Upper lobe of right lung (tissue), 1 donor: ENCODE results near the gene KANSL1. TPM values are rescaled to one million over a fixed set of nuclear protein-coding genes. Genes with fewer than 3 reads are reported as not detected.

Source experiments
- ATAC-seq: fragments of 200-7000 bp; cut with Tn5 transposase; one replicate; pipeline ENCODE4 v1.9.1; 2020; ENCODE audit warnings: mild to moderate bottlenecking, moderate library complexity
- DNase-seq: peaks from one replicate; pipeline ENCODE4 v3.0.0-alpha.2; 2020
- H3K27ac ChIP-seq: fragments of 200-600 bp; one replicate; pipeline ENCODE4 v1.8.0; 2022
- H3K27me3 ChIP-seq: fragments of 200-600 bp; one replicate; pipeline ENCODE4 v1.8.0; 2022; ENCODE audit warnings: mild to moderate bottlenecking
- H3K36me3 ChIP-seq: fragments of 200-600 bp; one replicate; pipeline ENCODE4 v1.8.0; 2022
- H3K4me1 ChIP-seq: fragments of 200-600 bp; one replicate; pipeline ENCODE4 v1.8.0; 2022
- H3K4me3 ChIP-seq: fragments of 200-600 bp; one replicate; pipeline ENCODE4 v1.8.0; 2022; ENCODE audit warnings: mild to moderate bottlenecking
- H3K9me3 ChIP-seq: fragments of 200-600 bp; one replicate; pipeline ENCODE4 v1.8.0; 2022
- CTCF ChIP-seq: fragments of 200-600 bp; IDR thresholded peaks from one replicate; pipeline ENCODE4 v1.8.0; 2022; ENCODE audit warnings: antibody characterized with exemption
- intact Hi-C: fragments of 100-400 bp; cut with DNase I; formaldehyde crosslinking; loops from one replicate; pipeline ENCODE4 v1.11.0; 2022
- total RNA-seq: library from RNA; stranded (reverse); fragmentation: NEBNext Ultra II Directional; extraction: Animal tissue kit (Norgen Biotek cat#: 25700); gene quantifications from one replicate; pipeline ENCODE4 v1.2.1, GENCODE V29; 2021
- donor health status: DM: no; HTN: yes; CAD: no; lungs with severe emphysema.

Gene KANSL1
- total RNA-seq, 1 donor from 2014 or later = 69.8 TPM

DNA sequence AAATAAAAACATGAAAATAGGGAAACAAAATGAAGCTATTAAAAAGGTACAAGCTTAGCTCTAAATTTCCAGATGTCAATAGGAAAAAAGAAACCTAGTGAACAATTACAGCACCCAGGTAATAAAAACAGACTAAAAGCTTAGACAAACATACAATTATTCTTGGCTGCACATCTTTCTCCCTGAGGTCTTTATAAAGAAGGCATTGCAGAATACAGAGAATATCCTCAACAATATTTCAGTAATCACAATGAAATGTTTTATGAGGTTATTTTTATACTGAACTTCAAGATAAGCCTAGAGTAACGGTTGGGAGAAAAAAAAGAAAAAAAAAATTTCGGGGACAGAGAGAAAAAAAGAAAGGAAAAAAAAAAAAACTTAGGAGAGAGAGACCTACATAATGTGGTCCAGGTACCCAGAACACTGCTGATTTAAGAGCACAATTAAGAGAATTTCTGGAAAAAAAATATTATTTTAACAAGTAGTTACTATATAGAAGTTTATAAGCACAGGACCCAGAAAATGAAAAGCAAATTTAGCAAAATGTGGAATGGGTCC lies 26.5 kb downstream of the KANSL1 start:
- ATAC-seq = no peak
- no peaks in the 10 kb centered on the region for H3K27me3 ChIP-seq
- TF ChIP-seq CTCF = no peak
- peaks cover 34% of the 10 kb centered on the region for H3K36me3 ChIP-seq
- intact Hi-C loops = no loop called here
- no peak overlapping the region for H3K4me3 ChIP-seq
- no peak overlapping the region for H3K27ac ChIP-seq
- peaks cover 72% of the 10 kb centered on the region for H3K4me1 ChIP-seq
- no peaks in the 10 kb centered on the region for H3K9me3 ChIP-seq
- DNase-seq = no peak

DNA sequence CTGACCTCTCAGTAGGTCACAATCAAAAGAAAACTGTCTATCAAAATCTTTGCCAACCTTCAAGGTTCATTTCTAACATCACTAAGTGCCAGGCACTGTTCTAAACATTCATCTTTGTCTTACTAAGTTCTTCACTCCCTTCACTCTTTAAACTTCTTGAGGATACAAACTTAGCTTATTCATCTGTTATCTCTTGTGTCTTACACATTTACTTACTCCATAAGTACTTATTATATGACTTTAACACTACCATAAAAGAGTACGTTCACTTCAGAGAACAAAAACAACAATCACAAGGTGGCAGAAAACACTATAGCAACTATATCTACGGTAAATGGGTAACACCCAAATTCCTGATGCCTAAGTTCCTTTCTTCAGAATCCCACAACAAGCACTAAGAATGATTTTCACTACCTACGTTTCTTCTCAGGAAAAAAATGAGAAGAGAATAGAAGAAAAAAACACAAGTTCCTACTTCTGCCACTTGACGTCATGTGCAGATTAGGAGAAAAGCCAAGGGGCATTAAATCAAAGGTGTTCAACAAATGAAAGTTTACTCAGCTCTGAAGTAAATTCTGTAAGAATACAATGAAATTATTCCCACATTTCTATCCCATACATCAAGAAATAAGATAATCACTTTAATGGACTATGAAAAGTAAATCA lies 29.2 kb downstream of the KANSL1 start:
- intact Hi-C loops = no loop called here
- Histone ChIP-seq H3K9me3 (no peaks in the 10 kb centered on the region), H3K4me1 (peaks cover 84% of the 10 kb centered on the region), H3K4me3 (no peak overlapping the region), H3K27me3 (no peaks in the 10 kb centered on the region), H3K27ac (no peak overlapping the region), H3K36me3 (peaks cover 7% of the 10 kb centered on the region)
- no peak for TF ChIP-seq CTCF
- ATAC-seq = no peak
- DNase-seq = no peak

GRCh38 chr17:46163316-46163715 lies 29.9 kb downstream of the KANSL1 start:
- DNase-seq (no peak), ATAC-seq (peak; percentile 70)
- Histone ChIP-seq H3K27me3 (no peaks in the 10 kb centered on the region), H3K4me3 (no peak overlapping the region), H3K9me3 (no peaks in the 10 kb centered on the region), H3K27ac (no peak overlapping the region), H3K36me3 (no peaks in the 10 kb centered on the region), H3K4me1 (peaks cover 90% of the 10 kb centered on the region)
- TF ChIP-seq CTCF = no peak
- intact Hi-C loops = no loop called here

- intact Hi-C loops = no loop called here
- DNase-seq = no peak
- Histone ChIP-seq H3K4me3 (no peak overlapping the region), H3K27ac (no peak overlapping the region), H3K9me3 (no peaks in the 10 kb centered on the region), H3K36me3 (no peaks in the 10 kb centered on the region), H3K4me1 (peaks cover 90% of the 10 kb centered on the region), H3K27me3 (no peaks in the 10 kb centered on the region)
- ATAC-seq = no peak
- no peak for TF ChIP-seq CTCF
Observed at GRCh38 chr17:46162866-46163265, 30.4 kb downstream of the KANSL1 start.

DNA sequence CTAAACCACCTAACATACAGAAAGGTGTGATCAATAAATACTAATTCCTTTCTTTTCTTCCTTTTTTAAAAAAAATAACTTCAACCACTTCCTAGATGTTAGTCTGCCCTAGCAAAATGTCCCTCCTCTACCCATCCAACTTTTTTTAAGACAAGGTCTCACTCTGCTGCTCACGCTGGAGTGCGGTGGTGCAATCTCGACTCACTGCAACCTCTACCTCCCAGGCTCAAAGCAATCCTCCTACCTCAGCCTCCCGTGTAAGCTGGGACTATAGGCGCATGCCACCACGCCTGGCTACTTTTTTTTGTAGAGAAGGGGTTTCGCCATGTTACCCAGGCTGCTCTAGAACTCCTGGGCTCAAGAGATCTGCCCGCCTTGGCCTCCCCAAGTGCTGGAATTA lies 33.1 kb downstream of the KANSL1 start:
- TF ChIP-seq CTCF = no peak
- no peak overlapping the region for H3K4me3 ChIP-seq
- no peak for ATAC-seq
- H3K4me1 ChIP-seq = peaks cover 98% of the 10 kb centered on the region
- DNase-seq = no peak
- intact Hi-C loops = no loop called here
- no peaks in the 10 kb centered on the region for H3K36me3 ChIP-seq
- no peak overlapping the region for H3K27ac ChIP-seq
- H3K9me3 ChIP-seq = no peaks in the 10 kb centered on the region
- H3K27me3 ChIP-seq = no peaks in the 10 kb centered on the region
